NCI-H2196 (cell line): ENCODE measurements around the gene ZNF343.
A peak's percentile ranks its signal among the peaks of the same experiment; 100 is the strongest.

ENCODE experiments used
- DNase-seq: peaks from one replicate; lab custom pipeline; 2025; ENCODE audit not compliant: unreplicated experiment; lab: John Stamatoyannopoulos, UW

The ZNF343 gene

DNA sequence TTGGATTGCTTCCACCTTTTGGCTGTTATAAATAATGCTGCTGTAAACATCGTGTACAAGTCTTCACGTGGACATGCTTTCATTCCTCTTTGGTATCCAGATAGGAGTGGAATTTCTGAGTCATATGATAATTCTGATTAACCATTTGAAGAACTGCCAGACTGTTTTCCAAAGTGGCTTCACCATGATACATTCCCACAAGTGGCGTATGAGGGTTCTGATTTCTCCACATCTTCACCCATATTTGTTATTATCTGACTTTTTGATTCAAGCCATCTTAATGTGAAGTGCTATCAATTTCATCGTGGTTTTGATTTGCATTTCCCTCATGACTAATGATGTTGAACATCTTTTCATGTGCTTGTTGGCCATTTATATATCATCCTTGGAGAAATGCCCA lies 35.2 kb downstream of the ZNF343 start:
- DNase-seq, result peak; percentile 35

DNA sequence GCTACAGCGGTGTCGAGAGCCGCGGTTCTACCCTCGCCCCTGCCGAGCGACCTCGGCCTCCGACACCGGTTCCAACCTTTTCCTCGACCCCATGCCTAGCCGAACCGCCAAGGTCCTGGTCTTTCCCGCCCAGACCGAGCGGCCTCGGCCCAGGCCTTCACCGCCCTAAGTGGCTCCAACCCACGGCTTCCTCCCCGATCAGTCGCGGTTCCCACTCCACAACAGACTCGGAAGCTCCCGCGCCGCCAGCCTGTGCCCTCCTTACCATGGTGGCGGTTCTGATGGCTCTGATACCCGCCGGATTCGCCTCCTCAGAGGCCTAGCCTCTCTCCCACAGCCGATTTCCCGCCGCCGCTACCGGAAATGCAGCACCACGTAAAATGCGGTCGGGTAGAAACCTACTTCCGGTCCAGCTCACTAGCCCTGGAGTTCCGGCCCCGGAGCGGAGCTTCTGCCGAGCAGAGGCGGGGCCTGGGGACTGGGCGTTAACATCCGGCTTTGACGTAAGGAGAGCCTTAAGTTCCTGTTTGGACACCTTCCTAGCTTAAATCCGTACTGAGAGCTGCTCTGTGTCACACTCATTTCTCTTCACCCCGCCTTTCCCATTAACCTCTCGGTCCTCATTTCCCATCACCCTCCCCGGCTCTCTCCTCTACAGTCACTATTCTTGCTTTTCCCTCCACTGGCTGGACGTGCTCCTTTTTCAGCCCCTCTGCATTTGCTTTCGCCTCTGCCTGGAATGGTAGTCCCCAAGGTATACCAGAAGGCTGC lies 38.1 kb downstream of the ZNF343 start, which contains the start of gene SNRPB:
Gene SNRPB, minus strand, starts transcription at position 367 of the 771 bp plus-strand sequence. Its CDS starts 99 bp downstream, at position 268.
- DNase-seq, result peak; percentile 97

DNA sequence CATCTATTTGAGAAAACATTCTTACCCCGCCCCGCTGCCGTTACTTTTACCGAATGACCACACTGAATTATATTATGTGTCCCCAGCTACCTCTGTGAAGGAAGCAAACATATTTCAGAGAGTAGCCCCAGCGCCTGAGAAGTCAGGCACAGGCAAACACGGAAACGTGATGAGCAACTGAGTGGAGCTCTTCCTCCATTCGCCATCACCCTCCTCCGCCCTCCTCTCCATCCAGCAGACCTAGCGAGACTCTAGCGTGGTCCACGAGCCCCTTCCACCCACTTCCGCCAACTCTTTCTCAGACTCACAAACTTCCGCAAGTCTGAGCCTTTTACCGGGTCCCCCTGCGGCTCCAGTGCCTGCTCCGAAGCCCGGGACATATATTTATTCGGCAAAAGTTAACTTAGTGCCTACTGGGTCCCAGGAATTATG lies 38.7 kb downstream of the ZNF343 start:
- DNase-seq, result peak; percentile 27

DNA sequence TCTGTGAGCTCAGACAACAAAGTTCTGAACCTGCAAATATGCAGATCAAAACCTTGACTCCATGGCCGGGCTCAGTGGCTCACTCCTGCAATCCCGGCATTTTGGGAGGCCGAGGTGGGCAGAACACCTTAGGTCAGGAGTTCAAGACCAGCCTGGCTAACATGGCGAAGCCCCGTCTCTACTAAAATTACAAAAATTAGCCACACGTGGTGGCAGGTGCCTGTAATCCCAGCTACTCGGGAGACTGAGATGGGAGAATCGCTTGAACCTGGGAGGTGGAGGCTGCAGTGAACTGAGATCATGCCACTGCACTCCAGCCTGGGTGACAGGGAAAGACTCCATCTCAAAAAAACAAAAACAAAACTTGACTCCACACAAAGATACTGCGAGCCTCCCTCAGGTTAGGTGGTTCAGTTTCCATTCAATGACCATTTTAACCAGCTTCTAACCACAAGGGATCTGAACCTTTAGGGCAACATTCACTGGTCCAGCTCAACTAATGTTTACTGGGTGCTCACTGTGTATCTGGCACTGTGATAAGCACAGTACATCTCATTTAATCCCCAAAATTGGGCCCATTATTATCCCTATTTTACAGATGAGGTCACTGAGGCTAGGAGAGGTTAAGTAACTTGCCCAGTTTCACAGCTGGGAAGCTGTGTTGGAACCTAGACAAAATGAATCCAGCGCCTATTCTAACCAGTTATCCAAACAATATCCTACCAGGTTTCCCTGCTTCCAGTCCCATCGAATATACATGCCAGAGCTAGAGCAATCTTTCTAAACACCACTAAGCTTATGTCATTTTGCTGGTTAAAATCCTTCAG lies 39.9 kb downstream of the ZNF343 start:
- no peak for DNase-seq

DNA sequence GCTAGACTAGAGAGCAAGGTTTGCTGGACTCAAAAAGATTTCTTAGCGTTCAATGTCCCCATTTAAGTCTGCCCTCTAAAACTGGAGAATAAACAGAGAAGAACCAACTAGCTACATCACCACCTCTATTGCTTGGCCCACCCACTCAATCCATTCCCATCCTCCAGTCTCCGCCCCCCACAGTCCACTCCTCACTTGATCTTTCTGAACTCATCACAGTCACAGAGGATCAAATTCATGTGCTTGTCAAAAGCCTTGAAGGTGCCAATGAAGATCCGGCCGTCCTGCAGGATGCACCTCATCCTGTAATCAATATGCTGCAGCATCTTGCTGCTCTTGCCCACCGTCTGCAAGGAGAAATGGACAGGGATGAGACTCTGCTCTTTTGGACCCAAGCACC lies 41.3 kb downstream of the ZNF343 start:
- no peak for DNase-seq

DNA sequence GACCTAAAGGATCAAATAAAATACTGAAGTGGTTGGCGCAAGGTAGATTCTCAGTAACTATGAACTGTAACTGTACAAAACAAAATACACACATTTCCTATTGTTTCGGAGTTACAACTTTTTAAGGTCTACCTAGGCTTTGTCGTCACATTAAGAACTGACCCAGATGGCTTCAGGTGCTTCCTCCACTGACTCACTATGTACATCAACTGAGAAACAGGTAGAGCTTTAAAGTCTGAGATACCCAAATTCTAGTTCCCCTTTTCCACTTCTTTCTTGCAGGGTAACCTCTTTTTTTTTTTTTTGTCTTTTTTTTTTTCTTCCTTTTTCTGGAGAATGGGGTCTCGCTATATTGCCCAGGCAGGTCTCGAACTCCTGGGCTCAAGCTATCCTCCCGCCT lies 43.6 kb downstream of the ZNF343 start:
- DNase-seq, result no peak

DNA sequence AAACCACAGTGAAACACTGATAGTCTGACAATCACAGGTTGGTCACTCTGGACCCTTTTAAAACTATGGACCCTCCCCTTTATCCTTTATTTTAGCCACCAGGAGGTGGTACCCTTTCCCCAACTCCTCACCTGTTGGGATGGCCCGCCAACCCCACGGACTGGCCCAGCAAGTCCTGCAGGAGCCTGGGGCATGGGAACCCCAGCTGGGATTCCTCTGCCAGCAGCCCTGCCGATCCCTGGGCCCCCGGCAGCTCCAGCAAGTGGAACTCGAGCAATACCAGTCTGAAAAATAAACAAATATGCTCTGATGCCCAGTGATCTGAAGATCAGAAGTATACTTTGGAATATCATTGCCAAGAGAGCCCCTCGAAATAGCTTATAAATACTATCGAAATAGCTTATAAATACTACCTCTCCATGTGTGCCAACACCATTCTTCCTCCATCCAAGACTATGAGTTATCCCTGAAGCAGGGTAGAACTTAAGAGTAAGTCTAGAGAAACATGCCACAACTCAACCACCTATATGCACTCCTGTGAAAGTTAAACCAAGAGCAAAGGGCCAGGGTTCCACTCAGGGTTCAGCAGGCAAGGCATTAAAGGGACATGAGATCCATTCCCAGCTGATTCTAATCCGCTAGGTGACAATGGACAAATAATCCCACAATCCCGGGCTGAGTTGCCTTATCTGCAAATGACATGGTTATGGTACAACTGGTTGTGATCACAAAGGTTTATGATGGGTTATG lies 44.9 kb downstream of the ZNF343 start:
- no peak for DNase-seq

DNA sequence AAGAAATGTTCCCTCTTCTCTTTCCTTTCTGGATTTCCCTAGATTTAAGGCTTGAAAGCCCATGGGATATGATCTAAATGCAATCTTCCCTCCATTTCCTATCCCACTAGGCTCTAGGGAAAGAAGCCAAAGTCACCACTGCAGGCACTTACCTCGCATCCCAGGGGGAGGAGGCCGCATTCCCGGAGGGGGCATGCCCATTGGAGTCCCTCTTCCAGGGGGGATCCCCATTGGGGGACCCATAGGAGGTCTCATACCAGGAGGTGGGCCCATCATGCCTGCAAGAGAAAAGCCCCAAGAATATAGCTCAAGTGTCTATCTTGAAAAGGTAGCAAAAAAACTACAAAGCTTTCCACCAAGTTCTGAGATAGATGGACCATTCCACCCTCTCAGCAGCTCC lies 46.2 kb downstream of the ZNF343 start:
- no peak for DNase-seq

DNA sequence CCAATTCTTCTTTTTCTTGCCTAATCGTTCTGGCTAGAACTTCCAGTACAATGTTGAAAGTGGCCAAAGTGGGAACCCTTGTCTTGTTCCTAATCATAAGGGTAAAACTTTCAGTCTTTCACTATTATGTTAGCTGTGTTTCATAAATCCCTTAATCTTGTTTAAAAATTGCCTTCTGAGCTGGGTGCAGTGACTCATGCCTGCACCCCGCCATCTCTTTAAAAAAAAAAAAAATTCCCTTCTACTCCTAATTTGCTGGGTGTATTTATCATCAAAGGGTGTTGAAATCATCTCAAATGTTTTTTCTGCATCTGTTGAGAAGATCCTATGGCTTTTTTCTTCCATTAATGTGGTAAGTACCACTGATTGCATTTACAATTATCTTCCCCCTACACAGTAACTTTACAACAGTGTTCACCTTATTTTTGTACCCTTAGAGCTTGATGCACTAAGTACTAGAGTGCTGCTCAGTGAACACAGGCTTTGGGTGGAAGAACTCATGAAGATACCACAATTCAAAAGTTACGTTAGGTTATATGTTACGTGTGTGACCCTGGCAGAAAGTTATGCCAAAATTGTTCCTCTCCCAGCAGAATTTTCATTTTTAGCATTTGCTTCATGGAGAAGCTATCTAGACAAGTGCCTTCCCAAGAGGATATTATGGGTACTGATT lies 47.8 kb downstream of the ZNF343 start:
- DNase-seq, result no peak

DNA sequence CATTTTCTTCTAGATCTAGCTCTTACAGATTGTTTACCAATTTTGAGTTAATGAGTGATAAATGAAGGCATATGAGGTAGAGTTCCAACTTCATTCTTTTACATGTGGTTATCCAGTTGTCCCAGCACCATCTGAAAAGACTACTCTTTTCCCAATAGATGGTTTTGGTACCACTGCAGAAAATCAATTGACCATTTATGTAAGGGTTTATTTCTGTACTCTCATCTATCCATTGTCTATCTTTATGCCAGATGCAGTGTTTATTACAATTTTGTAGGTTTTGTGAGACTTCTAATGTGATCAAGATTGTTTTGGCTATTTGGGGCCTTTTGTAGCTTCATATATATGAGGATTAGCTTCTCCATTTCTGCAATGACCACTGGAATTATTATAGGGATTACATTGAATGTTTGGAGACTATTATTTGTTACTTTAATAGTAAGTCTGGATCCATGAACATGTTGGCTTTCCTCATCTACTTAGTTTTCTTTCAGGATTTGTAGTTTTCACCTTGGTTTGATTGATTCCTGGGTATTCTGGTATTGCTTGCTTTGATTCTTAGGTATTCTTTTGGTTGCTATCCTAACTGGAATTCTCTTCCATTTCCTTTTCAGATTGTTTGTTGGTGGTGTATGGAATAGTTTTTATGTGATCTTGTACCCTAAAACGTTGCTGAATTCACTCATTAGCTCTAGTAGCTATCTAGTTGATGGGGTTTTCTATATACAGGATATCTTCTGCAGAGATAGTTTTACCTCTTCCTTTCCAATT lies 48.5 kb downstream of the ZNF343 start:
- no peak for DNase-seq

DNA sequence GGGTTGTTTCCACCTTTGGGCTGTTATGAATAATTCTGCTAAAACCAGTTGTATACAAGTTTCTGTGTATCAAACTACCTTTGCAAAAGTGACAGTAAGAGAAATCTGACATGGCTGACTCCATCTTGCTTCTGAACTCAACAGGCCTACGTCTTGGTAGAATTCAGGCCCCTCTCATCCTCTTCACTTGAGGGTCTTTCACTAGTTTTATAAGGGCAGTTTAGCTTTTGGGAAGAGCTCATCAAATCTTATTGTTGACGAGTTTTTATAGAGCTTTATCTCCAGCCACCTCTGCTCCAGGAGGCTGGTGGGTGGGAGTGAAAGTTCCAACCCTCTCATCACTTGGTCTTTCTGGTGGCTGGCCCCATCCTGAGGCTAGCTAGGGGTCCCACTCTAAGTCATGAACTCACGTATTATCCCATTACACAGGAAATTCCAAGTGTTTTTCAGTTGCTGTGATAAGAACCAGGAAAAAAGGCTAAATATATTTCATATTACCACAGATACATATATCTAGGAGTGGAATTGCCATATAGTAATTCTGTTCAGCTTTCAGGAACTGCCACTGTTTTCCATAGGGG lies 49.7 kb downstream of the ZNF343 start:
- no peak for DNase-seq

DNA sequence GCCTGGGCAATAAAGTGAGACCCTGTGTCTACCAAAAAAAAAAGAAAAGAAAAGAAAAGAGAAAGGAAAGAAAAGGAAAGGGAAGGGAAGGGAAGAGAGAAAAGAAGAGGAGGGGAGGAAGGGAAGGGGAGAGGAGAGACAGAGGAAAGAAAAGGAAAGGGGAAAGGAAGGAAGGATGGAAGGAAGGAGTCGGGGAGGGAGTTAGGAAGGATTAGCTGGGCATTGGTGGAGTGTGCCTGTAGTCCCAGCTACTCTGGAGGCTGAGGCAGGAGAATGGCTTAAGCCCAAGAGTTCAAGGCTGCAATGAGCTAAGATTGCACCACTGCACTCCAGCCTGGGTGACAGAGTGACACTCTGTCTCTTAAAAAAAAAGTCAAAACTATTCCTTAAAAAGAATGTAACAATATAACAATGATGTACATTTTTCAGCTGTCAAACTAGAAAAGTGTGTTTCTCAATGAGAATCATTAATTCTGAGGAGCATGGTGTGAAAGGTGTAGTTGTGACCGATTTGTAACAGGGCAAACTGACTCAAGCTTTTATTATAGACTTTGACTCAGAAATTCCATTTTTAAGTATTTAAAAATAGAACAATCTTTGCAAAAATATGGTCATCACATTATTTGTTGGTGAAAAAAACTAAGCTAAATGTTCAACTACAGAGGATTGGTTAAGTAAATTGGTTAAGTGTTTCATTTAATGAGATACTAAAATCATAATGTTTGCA lies 52.8 kb downstream of the ZNF343 start:
- DNase-seq, result no peak

DNA sequence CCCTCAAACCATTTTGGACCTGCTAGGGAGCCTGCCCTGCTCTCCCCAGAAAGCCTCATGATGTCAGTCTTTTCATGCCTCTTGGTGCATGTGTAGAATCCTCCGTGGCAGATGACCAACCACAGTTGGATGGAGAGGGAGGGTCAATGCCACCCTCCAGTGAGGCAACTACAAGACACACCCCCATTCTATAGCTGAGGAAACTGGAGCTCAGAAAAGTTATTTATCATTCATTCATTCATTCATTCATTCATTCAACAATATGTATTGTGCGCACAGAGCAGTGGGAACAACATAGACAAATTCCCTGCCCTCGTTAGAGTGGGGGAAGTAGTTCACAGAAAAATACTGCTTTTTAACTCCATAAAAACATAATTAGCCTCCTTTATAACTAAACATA lies 54.9 kb downstream of the ZNF343 start:
- no peak for DNase-seq

DNA sequence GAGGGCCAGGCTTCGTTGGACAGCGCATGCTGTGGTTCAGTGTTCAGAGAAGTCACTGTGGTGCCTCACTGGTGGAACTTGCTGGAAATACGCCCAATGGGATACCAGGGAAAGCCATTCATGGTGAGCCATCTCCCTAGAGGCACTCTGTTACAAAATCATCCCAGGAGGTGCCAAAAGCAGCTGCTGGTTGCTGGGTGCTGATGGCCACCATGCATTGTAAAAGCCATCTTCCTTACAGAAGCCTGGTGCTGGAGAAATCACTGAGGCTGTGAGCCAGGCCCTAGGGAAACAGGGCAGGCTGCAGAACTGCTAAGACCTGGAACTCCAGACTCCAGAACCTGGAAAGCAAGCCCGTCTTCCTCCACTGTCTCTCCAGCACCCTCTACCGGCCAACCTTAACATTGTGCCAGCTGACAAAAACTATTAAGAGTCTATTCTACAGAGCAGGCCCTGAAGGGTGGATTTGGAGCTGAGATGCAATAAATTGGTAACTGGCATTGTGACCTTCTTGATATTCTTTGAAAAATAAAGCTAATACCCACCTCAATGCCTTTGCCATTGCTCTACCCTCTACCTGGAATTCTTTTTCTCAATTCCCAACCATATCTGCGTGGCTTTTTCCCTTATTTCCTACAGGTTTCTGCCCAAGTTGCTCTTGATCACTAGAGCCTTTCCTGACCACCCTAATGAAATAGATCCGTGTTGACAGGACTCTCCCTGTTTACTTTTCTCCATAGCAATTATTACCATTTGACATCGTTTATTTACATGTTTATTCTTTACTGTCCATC lies 56.6 kb downstream of the ZNF343 start:
- DNase-seq, result peak; percentile 77

DNA sequence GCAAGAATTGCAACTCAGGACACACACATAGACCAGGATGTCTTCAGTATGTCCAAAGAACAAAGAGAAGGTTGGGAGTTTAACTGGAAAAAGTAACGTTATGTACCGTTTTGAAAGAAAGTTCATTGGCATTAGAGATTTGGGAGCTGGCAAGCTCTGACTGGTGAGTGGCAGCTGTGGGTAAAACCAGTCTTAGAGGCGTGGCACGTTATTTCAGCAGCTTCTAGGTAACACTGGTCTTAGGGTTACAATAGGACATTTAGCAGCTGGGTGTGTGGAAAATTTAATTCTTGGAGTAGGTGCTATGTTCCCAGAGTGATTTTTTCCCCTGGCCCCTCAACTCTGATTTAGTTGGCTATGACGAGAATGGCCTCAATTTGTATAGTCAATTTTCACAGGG lies 57.3 kb downstream of the ZNF343 start:
- no peak for DNase-seq

DNA sequence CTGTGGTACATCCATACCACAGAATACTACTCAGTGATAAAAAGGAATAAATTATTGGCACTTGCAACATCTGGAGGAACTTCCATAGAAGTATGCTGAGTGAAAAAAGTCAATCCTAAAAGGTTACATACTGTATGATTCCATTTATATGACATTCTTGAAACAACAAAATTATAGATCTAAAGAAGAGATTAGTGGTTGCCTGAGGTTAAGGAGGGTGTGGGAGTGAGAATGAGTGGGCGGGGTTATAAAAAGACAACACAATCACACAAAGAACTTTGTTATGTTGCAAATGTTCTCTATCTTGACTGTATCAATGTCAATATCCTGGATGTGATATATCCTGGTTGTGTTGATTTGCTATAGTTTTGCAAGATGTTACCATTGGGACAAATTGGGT lies 59.3 kb downstream of the ZNF343 start:
- no peak for DNase-seq

DNA sequence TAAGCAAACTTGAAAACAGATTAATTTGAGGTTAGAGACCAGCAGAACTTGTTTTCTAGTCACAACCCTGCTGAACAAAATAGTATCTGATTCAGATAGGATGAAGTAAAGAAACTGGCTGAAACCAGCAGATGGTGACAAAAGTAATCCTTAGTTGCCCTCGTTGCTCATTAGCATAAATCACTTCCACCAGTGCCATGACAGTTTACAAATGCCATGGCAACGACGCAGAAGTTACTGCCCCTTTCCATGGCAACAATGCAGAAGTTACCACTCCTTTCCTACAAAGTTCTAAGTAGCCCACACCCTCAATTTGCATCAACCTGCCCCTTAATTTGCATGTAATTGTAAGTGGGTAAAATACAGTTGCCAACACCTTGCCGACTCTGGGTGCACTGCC lies 61.9 kb downstream of the ZNF343 start:
- DNase-seq, result no peak
